Mammary epithelial cell (primary cell): ENCODE data around the gene OR4D1.

Experiments used
- EZH2 ChIP-seq: IDR thresholded peaks from 2 replicates; pipeline ENCODE4 v1.6.1; 2012; ENCODE audit warnings: low read length, inconsistent platforms, borderline replicate concordance
- TF ChIP-seq, protein P1 (sequence below), 2 donors: IDR thresholded peaks in 1 of 2; conservative IDR thresholded peaks in 1 of 2; 2 replicates each; pipeline ENCODE4 v1.5.1; 2011 to 2012; ENCODE audit warnings: inconsistent platforms in 2 of 2, low read length in 2 of 2, mild to moderate bottlenecking in 2 of 2, control low read depth in 1 of 2, low read depth in 1 of 2; ENCODE audit not compliant: insufficient read depth in 1 of 2; ENCODE audit errors: extremely low read depth in 1 of 2

DNA sequence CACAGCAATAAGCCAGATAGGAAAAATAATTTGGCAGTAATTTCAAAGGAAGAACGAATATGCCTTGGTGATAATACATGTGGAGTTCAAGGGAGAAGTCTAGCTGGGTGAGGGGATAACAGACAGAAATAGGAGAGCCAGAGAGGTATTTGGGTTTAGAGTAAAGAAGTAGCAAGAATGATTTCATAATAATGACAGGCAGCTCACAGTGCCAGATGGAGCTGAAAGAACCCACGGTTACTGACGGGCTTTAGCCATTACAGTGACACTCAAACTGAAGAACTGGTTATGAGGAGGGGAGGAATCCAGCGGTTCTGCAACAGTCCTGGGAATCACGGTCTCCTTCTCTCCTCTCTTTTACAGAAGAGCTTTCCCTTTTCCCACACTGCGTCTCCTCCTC, 2.2 kb downstream of the OR4D1 start:
- TF ChIP-seq, protein P1, sequence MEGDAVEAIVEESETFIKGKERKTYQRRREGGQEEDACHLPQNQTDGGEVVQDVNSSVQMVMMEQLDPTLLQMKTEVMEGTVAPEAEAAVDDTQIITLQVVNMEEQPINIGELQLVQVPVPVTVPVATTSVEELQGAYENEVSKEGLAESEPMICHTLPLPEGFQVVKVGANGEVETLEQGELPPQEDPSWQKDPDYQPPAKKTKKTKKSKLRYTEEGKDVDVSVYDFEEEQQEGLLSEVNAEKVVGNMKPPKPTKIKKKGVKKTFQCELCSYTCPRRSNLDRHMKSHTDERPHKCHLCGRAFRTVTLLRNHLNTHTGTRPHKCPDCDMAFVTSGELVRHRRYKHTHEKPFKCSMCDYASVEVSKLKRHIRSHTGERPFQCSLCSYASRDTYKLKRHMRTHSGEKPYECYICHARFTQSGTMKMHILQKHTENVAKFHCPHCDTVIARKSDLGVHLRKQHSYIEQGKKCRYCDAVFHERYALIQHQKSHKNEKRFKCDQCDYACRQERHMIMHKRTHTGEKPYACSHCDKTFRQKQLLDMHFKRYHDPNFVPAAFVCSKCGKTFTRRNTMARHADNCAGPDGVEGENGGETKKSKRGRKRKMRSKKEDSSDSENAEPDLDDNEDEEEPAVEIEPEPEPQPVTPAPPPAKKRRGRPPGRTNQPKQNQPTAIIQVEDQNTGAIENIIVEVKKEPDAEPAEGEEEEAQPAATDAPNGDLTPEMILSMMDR (conservative IDR thresholded peaks at IDR 0.05 in 1 of 2, IDR thresholded peaks at IDR 0.05 in 1 of 2; ENCODE audit: extremely low read depth in 1 of 2, insufficient read depth in 1 of 2, low read depth in 1 of 2, low read length in 2 of 2), result no peak
- TF ChIP-seq EZH2, result no peak
